WERI-Rb-1 (cell line): ENCODE results near the gene AUH.

Experiments used
- DNase-seq: peaks from one replicate; pipeline ENCODE4 v3.0.0-alpha.2; 2020
- H3K27ac ChIP-seq: fragments of 250-450 bp; sonication (Bioruptor Pico); 2 replicates; pipeline ENCODE4 v1.5.1; 2020; ENCODE audit warnings: mild to moderate bottlenecking, moderate library complexity
- H3K27me3 ChIP-seq: fragments of 250-450 bp; sonication (Bioruptor Pico); 2 replicates; pipeline ENCODE4 v1.5.1; 2021; ENCODE audit warnings: mild to moderate bottlenecking, low read depth, moderate library complexity; ENCODE audit not compliant: insufficient read depth, severe bottlenecking
- H3K36me3 ChIP-seq: fragments of 250-450 bp; sonication (Bioruptor Pico); 2 replicates; pipeline ENCODE4 v1.5.1; 2020; ENCODE audit warnings: mild to moderate bottlenecking, moderate library complexity
- H3K4me3 ChIP-seq: 2 replicates; pipeline ENCODE4 v1.5.1; 2011; ENCODE audit warnings: low read depth, mild to moderate bottlenecking, control low read depth, low read length
- H3K9me3 ChIP-seq: fragments of 250-450 bp; sonication (Bioruptor Pico); 2 replicates; pipeline ENCODE4 v1.5.1; 2021; ENCODE audit warnings: mild to moderate bottlenecking, moderate library complexity; ENCODE audit not compliant: severe bottlenecking
- CTCF ChIP-seq: IDR thresholded peaks from 2 replicates; pipeline ENCODE4 v1.5.1; 2011; ENCODE audit warnings: low read depth, mild to moderate bottlenecking, control low read depth, inconsistent platforms, low read length

AUH gene

GRCh38 chr9:91217388-91217787 is 144.3 kb downstream of the AUH start:
- Histone ChIP-seq H3K36me3 (peaks cover 5% of the 10 kb centered on the region), H3K9me3 (no peaks in the 10 kb centered on the region), H3K27ac (no peak overlapping the region), H3K27me3 (no peaks in the 10 kb centered on the region), H3K4me3 (no peak overlapping the region)
- DNase-seq, result no peak
- TF ChIP-seq CTCF, result no peak

GRCh38 chr9:91214867-91215266 is 146.9 kb downstream of the AUH start:
- no peak overlapping the region for H3K4me3 ChIP-seq
- no peaks in the 10 kb centered on the region for H3K9me3 ChIP-seq
- H3K27ac ChIP-seq, result no peak overlapping the region
- H3K27me3 ChIP-seq, result no peaks in the 10 kb centered on the region
- TF ChIP-seq CTCF, result no peak
- DNase-seq, result no peak
- peaks cover 5% of the 10 kb centered on the region; the same call in 1 of the 2 replicates for H3K36me3 ChIP-seq

DNA sequence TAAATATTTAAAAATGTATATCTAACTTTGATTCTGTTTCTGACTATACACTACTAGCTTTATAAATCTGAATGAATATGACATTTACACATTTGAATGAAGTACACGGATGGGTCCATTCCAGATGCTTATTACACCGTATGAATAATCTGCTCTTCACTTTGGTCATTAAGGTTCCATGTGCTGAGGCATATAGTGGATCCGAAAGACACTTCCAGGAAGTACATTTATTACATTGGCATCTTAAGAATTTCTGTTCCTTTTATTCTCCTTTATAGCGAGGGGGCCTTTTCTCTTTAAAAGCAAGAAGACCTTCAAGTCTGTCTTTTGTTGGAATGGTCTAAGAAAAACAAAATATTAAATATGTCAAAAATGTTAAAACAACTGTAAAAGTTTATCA is 147.6 kb downstream of the AUH start:
- DNase-seq, result no peak
- no peaks in the 10 kb centered on the region for H3K27me3 ChIP-seq
- H3K36me3 ChIP-seq, result no peaks in the 10 kb centered on the region; the same call in 1 of the 2 replicates
- no peak overlapping the region for H3K27ac ChIP-seq
- no peaks in the 10 kb centered on the region for H3K9me3 ChIP-seq
- TF ChIP-seq CTCF, result no peak
- no peak overlapping the region for H3K4me3 ChIP-seq

DNA sequence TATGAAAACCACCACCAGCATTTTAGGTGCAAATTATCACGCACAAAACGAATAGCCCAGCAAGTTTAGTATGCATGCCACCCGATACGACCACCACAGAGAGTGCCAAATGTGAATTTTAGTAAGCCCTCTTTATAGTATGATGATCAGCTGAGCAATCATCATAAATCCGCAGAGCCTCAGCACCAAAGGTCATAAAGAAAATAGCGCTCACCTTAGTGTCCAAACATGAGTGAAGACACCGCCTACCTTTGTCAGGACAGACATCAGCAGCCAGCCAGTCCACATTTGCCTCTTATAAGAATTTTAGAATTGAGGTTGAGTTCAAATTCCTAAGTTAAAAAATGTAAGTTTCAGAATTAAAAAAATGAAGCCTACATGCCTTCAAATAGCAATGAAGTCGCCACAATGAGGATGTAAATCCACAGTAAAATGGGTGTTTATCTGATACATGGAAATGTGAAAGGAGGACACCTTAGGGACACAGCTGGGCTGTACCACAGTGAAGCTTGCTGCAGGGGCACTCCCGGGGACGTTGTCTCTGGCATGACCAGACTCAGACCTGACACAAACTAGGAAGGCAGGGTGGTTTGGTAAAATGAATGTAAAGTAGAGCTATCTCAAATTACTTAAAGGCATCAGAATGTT is 149.0 kb downstream of the AUH start:
- Histone ChIP-seq H3K27ac (no peak overlapping the region), H3K4me3 (no peak overlapping the region)
- no peak for DNase-seq

GRCh38 chr9:91211919-91212318 is 149.8 kb downstream of the AUH start:
- no peak for DNase-seq
- Histone ChIP-seq H3K27me3 (no peaks in the 10 kb centered on the region), H3K9me3 (no peaks in the 10 kb centered on the region), H3K36me3 (no peaks in the 10 kb centered on the region), H3K27ac (no peak overlapping the region), H3K4me3 (no peak overlapping the region)
- TF ChIP-seq CTCF, result no peak

More for the DNA sequence above, 149.0 kb downstream of the AUH start:
- no peak for TF ChIP-seq CTCF
- H3K27me3 ChIP-seq, result no peaks in the 10 kb centered on the region
- H3K9me3 ChIP-seq, result no peaks in the 10 kb centered on the region
- no peaks in the 10 kb centered on the region for H3K36me3 ChIP-seq

DNA sequence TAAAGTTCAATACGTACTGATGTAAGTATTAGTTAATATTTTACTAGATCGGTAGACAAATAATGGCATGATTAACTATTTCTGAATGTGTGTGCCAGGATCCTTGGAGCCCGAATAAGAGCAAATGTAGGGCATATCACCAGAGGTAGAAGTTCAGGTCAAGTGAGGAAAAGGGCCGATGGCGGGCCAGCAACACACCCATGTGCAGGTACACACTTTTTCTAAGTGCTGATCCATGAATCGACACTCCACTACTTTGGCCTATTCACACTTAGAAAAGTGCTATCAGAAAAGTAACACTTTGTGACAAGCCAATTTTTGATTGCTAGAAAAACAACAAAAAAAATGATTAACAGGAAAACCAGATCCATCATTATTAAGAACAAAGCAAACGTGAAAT is 150.3 kb downstream of the AUH start:
- Histone ChIP-seq H3K9me3 (no peaks in the 10 kb centered on the region), H3K27me3 (no peaks in the 10 kb centered on the region), H3K27ac (no peak overlapping the region), H3K36me3 (no peaks in the 10 kb centered on the region), H3K4me3 (no peak overlapping the region)
- no peak for DNase-seq
- no peak for TF ChIP-seq CTCF
